Bronchial epithelial cell (primary cell): ENCODE results near the gene ICE1. TPM values are rescaled to one million over a fixed set of nuclear protein-coding genes. Genes with fewer than 3 reads are reported as not detected.
"Not testable (repeated sequence)": the region's sequence is repeated elsewhere in the genome, so short reads cannot be mapped to it uniquely, and the experiment has no call there.

ENCODE experiments used
- DNase-seq: peaks from one replicate; pipeline ENCODE4 v3.0.0-alpha.2; 2010; ENCODE audit warnings: low read depth
- FAIRE-seq: peaks from 2 replicates; lab custom pipeline; 2011; peaks lifted over from hg19 to GRCh38; lab: Jason Lieb, UNC
- H3K27me3 ChIP-seq: 2 replicates; pipeline ENCODE4 v1.5.1; 2011; ENCODE audit warnings: low read length; ENCODE audit not compliant: control insufficient read depth, insufficient read depth
- H3K36me3 ChIP-seq: 2 replicates; pipeline ENCODE4 v1.5.1; 2011; ENCODE audit warnings: low read length; ENCODE audit not compliant: control insufficient read depth, insufficient read depth
- H3K4me3 ChIP-seq: 2 replicates; pipeline ENCODE4 v1.5.1; 2011; ENCODE audit warnings: mild to moderate bottlenecking, low read depth, low read length, control low read depth
- total RNA-seq: library from RNA; depleted of rRNA; stranded (reverse); fragments of >200 nt; gene quantifications from 2 replicates; pipeline ENCODE4 v1.2.1, GENCODE V29; 2014
- TF ChIP-seq, protein P1 (sequence below): IDR thresholded peaks from 2 replicates; pipeline ENCODE4 v1.5.1; 2011; ENCODE audit warnings: mild to moderate bottlenecking, moderate library complexity, low read length, control low read depth, inconsistent platforms; ENCODE audit not compliant: insufficient read depth, severe bottlenecking

ICE1 gene
- total RNA-seq, 1 donor from 2014 or later: 19.7 TPM

DNA sequence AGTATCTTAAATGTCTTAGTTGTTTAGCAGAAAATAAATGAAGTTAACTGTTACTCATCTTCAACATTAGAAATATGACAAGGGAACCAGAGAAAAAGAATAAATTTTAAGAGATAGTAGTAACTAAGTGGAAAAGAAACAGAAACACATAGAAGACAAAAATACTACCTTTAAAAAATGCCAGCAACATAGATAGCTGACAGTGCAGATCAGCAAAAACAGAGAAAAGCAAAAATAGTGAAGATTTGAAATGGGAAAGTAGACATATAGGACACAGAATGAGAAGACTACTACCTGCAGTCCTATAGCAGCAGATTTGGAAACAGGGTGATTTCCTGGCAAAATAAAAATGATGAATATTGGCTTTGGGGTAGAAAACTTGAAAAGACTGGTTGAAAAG, 48.5 kb downstream of the ICE1 start:
- Histone ChIP-seq H3K27me3 (no peaks in the 10 kb centered on the region), H3K4me3 (no peak overlapping the region), H3K36me3 (peaks cover 4% of the 10 kb centered on the region)
- DNase-seq (no peak), FAIRE-seq (no peak)
- TF ChIP-seq, protein P1, sequence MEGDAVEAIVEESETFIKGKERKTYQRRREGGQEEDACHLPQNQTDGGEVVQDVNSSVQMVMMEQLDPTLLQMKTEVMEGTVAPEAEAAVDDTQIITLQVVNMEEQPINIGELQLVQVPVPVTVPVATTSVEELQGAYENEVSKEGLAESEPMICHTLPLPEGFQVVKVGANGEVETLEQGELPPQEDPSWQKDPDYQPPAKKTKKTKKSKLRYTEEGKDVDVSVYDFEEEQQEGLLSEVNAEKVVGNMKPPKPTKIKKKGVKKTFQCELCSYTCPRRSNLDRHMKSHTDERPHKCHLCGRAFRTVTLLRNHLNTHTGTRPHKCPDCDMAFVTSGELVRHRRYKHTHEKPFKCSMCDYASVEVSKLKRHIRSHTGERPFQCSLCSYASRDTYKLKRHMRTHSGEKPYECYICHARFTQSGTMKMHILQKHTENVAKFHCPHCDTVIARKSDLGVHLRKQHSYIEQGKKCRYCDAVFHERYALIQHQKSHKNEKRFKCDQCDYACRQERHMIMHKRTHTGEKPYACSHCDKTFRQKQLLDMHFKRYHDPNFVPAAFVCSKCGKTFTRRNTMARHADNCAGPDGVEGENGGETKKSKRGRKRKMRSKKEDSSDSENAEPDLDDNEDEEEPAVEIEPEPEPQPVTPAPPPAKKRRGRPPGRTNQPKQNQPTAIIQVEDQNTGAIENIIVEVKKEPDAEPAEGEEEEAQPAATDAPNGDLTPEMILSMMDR: no peak

GRCh38 chr5:5473226-5473625, 50.7 kb downstream of the ICE1 start:
- DNase-seq (peak; percentile 84), FAIRE-seq (no peak)
- peaks cover 6% of the 10 kb centered on the region for H3K36me3 ChIP-seq
- H3K27me3 ChIP-seq: no peaks in the 10 kb centered on the region
- TF ChIP-seq, protein P1: no peak
- H3K4me3 ChIP-seq: no peak overlapping the region

DNA sequence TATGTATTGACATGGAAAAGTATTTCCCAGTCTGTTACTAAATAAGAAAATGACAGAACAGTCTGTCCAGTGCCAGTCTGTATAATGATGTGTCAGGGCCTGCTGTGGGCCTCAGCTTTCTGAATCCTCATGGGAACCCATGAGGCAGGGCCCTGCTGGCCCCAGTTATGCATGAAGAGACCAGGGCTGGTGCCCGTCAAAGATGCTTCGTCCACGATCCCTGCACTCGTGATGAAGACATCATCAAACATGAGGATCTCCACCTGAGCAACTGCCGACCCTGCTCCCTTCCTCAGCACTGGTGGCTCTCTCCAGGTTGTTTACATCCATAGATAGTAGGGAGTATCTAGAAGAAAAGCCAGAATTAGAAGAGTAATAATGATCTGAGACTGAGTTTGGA, 52.5 kb downstream of the ICE1 start:
- H3K4me3 ChIP-seq: no peak overlapping the region
- H3K27me3 ChIP-seq: no peaks in the 10 kb centered on the region
- DNase-seq (no peak), FAIRE-seq (no peak)
- H3K36me3 ChIP-seq: peaks cover 6% of the 10 kb centered on the region
- TF ChIP-seq, protein P1: no peak

DNA sequence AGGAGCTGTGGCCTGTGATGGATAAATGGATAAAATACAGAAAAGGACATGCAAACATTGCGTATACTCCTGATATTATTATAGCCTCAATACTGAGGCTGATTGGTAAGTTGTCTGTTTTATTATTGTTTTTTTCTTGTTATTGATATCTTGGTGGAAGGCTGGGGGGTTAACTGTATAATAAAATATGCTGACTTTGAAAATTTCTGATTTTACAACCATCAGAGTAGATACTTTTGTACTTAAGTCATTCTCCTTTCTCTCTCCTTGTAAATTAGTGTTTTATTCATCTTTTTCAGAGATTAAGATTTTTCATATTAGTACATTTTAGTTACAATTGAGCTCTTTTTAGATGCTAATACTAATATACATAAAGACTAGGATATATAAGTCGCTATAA, 53.5 kb downstream of the ICE1 start:
- H3K4me3 ChIP-seq: no peak overlapping the region
- TF ChIP-seq, protein P1: no peak
- FAIRE-seq (no peak), DNase-seq (no peak)
- no peaks in the 10 kb centered on the region for H3K27me3 ChIP-seq
- peaks cover 6% of the 10 kb centered on the region for H3K36me3 ChIP-seq

DNA sequence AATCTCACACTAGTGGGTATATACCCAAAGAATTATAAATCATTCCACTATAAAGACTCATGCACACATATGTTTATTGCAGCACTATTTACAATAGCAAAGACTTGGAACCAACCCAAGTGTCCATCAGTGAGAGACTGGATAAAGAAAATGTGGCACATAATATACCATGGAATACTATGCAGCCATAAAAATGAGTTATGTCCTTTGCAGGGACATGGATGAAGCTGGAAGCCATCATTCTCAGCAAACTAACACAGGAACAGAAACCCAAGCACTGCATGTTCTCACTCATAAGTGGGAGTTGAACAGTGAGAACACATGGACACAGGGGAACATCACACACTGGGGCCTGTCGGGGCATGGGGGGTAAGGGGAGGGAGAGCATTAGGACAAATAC, 57.1 kb downstream of the ICE1 start:
- not testable (repeated sequence) for DNase-seq, H3K27me3 ChIP-seq, FAIRE-seq, H3K4me3 ChIP-seq, H3K36me3 ChIP-seq

- FAIRE-seq (no peak), DNase-seq (no peak)
- peaks cover 5% of the 10 kb centered on the region for H3K36me3 ChIP-seq
- TF ChIP-seq, protein P1: no peak
- no peaks in the 10 kb centered on the region for H3K27me3 ChIP-seq
- no peak overlapping the region for H3K4me3 ChIP-seq
Observed at GRCh38 chr5:5480481-5481111, 58.1 kb downstream of the ICE1 start.
